Spleen (tissue), 7 donors: ENCODE measurements around the gene KRTCAP2.

Experiments used
- POLR2A ChIP-seq, 3 donors: fragments of 450-650 bp; IDR thresholded peaks; one replicate each; pipeline ENCODE4 v1.5.1; 2017; ENCODE audit warnings: antibody characterized with exemption in 3 of 3, mild to moderate bottlenecking in 1 of 3
- TF ChIP-seq, protein P1 (sequence below), 11 experiments: fragments of 200-600 bp in 7 of 11; fragments of 450-650 bp in 4 of 11; sonication (generic) in 4 of 11; IDR thresholded peaks in 8 of 11; conservative IDR thresholded peaks in 3 of 11; 1 replicate in 7 of 11; 2 replicates in 4 of 11; pipeline versions ENCODE4 v1.4.0 to v1.8.0; 2016 to 2021; ENCODE audit warnings: antibody characterized with exemption in 11 of 11, inconsistent platforms in 4 of 11, mild to moderate bottlenecking in 1 of 11
- donor health status: DM: no; HTN: no; CAD: no; lungs with moderate emphysema.
- donor health status: DM: no; HTN: no; CAD: no.
- donor health status: DM: no; HTN: no; CAD: no.

DNA sequence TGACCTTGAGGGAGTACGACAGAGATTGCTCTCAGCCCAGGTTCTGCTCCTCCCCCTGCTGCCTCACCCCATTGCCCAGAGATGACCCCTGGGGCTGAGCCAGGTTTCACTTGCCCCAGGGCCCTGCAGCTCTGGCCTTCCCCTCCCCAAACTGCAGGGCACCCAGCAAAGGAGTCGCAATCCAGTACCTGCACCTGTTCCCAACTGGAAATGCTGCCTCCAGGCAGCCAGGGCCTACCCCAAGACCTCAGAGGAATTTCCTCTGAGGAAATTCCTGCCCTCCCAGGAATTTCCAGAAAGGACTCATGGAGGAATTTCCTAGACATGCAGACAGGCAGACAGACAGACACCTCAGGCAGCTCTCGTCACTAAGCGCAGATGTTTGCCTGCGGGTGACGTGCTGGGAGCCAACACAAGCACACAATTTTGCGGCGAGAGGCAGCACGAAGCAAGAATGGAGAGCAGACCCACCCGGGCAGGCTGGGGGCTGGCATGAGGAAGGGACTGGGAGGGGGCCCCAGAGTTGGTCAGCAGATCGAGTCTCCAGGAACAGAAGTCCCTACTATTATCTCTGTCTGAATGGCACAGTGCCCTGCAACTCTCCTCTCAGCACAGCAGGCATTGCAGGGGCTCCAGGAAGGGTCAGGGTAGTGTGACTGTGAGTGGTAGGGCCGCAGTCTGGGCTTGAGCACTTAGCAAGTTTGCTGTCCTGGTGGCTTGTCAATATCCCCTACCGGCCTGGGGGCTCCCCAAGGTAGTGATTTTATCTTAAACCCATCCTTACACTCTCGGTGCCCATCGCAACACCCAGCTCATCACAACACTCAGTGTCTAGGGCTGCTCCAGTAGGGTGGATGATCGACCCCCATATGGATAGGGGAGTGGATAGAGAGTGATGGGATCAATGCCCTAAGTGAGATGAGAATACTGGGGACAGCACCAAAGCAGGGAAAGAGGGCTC lies 48.3 kb downstream of the KRTCAP2 start:
- TF ChIP-seq POLR2A (IDR thresholded peaks at IDR 0.05), result no peak
- TF ChIP-seq, protein P1, sequence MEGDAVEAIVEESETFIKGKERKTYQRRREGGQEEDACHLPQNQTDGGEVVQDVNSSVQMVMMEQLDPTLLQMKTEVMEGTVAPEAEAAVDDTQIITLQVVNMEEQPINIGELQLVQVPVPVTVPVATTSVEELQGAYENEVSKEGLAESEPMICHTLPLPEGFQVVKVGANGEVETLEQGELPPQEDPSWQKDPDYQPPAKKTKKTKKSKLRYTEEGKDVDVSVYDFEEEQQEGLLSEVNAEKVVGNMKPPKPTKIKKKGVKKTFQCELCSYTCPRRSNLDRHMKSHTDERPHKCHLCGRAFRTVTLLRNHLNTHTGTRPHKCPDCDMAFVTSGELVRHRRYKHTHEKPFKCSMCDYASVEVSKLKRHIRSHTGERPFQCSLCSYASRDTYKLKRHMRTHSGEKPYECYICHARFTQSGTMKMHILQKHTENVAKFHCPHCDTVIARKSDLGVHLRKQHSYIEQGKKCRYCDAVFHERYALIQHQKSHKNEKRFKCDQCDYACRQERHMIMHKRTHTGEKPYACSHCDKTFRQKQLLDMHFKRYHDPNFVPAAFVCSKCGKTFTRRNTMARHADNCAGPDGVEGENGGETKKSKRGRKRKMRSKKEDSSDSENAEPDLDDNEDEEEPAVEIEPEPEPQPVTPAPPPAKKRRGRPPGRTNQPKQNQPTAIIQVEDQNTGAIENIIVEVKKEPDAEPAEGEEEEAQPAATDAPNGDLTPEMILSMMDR (IDR thresholded peaks at IDR 0.05 in 8 of 11, conservative IDR thresholded peaks at IDR 0.05 in 3 of 11), result no peak
